Panc1 (cell line): Measurements from ENCODE around the gene PDE8B. TPM values are rescaled to one million over a fixed set of nuclear protein-coding genes. Genes with fewer than 3 reads are reported as not detected.

ENCODE experiments used
- ATAC-seq: fragments of 200-7000 bp; cut with Tn5 transposase; 2 replicates; pipeline ENCODE4 v1.9.1; 2020; ENCODE audit warnings: mild to moderate bottlenecking, moderate library complexity
- BruUV-seq: library from RNA; stranded (reverse); fragments of 400-500 nt; replicated peaks from 2 replicates; lab custom pipeline; 2021; lab: Mats Ljungman, UMichigan
- CTCF ChIA-PET: fragments of 300-600 bp; sonication (Branson Sonifier 250); formaldehyde crosslinking; loops from one replicate; lab custom pipeline; 2022; ENCODE audit warnings: antibody characterized with exemption; lab: Charles Lee
- POLR2A ChIA-PET: fragments of 300-600 bp; sonication (Branson Sonifier 250); formaldehyde crosslinking; loops from one replicate; lab custom pipeline; 2022; ENCODE audit warnings: antibody characterized with exemption; lab: Charles Lee
- DNase-seq: peaks from one replicate; pipeline ENCODE4 v3.0.0-alpha.2; 2010; ENCODE audit warnings: low read depth, low spot score
- H3K27ac ChIP-seq: 2 replicates; pipeline ENCODE4 v1.5.1; 2011; ENCODE audit warnings: mild to moderate bottlenecking, low read length, inconsistent platforms
- H3K27me3 ChIP-seq: fragments of 200-500 bp; sonication (Bioruptor generic); 2 replicates; pipeline ENCODE4 v1.6.0; 2014; ENCODE audit warnings: low read length, inconsistent platforms; ENCODE audit not compliant: control insufficient read depth, insufficient read depth
- H3K36me3 ChIP-seq: fragments of 200-500 bp; sonication (Bioruptor generic); 2 replicates; pipeline ENCODE4 v1.5.1; 2014; ENCODE audit warnings: inconsistent platforms, mild to moderate bottlenecking, low read length, moderate library complexity; ENCODE audit not compliant: control insufficient read depth, insufficient read depth
- H3K4me1 ChIP-seq: 2 replicates; pipeline ENCODE4 v1.5.1; 2011; ENCODE audit warnings: inconsistent platforms, mild to moderate bottlenecking, low read length, moderate library complexity; ENCODE audit not compliant: control insufficient read depth, insufficient read depth
- H3K4me3 ChIP-seq, 2 experiments: 2 replicates each; pipeline ENCODE4 v1.5.1; 2011 to 2012; ENCODE audit warnings: low read depth in 2 of 2, low read length in 2 of 2, mild to moderate bottlenecking in 2 of 2, inconsistent platforms in 1 of 2, moderate library complexity in 1 of 2
- H3K9me3 ChIP-seq: fragments of 200-500 bp; sonication (Bioruptor generic); 2 replicates; pipeline ENCODE4 v1.5.1; 2014; ENCODE audit warnings: low read depth, mild to moderate bottlenecking, inconsistent platforms, low read length, moderate library complexity; ENCODE audit not compliant: control insufficient read depth, insufficient read depth
- POLR2AphosphoS5 ChIP-seq: IDR thresholded peaks from 2 replicates; pipeline ENCODE4 v1.6.1; 2012; ENCODE audit warnings: mild to moderate bottlenecking, low read depth, low read length, moderate library complexity
- SIN3A ChIP-seq: IDR thresholded peaks from 2 replicates; pipeline ENCODE4 v1.6.1; 2012; ENCODE audit warnings: low read depth, mild to moderate bottlenecking, low read length, moderate library complexity, borderline replicate concordance; ENCODE audit not compliant: insufficient read depth
- TCF7L2 ChIP-seq: IDR thresholded peaks from 2 replicates; pipeline ENCODE4 v1.6.1; 2011; ENCODE audit warnings: mild to moderate bottlenecking, low read depth, low read length, inconsistent platforms
- in situ Hi-C: cut with HindIII; loops from 2 replicates; pipeline ENCODE4 v1.10.0; 2016; ENCODE audit warnings: low sequenced_read_pairs, low pct_unique_long_range_greater_than_20kb
- intact Hi-C: fragments of 100-400 bp; cut with micrococcal nuclease; formaldehyde crosslinking; loops from one replicate; pipeline ENCODE4 v1.10.0; 2022; ENCODE audit not compliant: unreplicated experiment
- total RNA-seq: library from RNA; stranded (reverse); gene quantifications from one replicate; pipeline ENCODE4 v1.2.1, GENCODE V29; 2021; ENCODE audit not compliant: unreplicated experiment
- TF ChIP-seq, protein P1 (sequence below): fragments of 450-650 bp; IDR thresholded peaks from 2 replicates; pipeline ENCODE4 v1.5.1; 2017; ENCODE audit warnings: mild to moderate bottlenecking
- TF ChIP-seq, protein P2 (sequence below), 2 experiments: IDR thresholded peaks; 2 replicates each; pipeline ENCODE4 v1.6.1; 2011 to 2012; ENCODE audit warnings: low read depth in 2 of 2, control low read depth in 1 of 2, low read length in 1 of 2, mild to moderate bottlenecking in 1 of 2, moderate library complexity in 1 of 2; ENCODE audit not compliant: insufficient read depth in 1 of 2

Gene PDE8B
- total RNA-seq, 1 experiment from 2014 or later: 0.62 TPM

DNA sequence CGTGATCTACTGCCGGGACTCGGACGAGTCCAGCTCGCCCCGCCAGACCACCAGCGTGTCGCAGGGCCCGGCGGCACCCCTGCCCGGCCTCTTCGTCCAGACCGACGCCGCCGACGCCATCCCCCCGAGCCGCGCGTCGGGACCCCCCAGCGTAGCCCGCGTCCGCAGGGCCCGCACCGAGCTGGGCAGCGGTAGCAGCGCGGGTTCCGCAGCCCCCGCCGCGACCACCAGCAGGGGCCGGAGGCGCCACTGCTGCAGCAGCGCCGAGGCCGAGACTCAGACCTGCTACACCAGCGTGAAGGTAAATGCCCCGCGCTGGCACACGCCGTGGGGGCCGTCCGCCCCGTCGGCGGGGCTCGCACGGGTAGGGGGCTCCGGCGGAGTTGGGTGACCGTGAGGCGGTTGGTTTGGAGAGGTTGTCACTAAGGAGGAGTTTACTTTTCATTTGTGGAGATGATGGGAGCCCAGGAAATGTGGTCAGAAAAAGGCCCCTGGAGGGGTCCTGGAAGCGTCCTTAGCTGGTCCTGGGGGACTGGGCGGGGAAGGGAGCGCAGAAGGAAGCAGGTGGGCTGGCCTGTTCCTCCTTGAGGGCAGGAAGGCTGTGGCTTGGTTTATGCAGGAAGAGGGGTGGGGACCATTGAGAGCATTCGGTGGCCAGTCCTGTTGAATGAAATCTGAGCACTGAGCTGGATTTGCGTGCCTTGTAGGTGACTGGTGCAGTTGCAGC, 647 bp downstream of the PDE8B start:
- TF ChIP-seq, protein P1, sequence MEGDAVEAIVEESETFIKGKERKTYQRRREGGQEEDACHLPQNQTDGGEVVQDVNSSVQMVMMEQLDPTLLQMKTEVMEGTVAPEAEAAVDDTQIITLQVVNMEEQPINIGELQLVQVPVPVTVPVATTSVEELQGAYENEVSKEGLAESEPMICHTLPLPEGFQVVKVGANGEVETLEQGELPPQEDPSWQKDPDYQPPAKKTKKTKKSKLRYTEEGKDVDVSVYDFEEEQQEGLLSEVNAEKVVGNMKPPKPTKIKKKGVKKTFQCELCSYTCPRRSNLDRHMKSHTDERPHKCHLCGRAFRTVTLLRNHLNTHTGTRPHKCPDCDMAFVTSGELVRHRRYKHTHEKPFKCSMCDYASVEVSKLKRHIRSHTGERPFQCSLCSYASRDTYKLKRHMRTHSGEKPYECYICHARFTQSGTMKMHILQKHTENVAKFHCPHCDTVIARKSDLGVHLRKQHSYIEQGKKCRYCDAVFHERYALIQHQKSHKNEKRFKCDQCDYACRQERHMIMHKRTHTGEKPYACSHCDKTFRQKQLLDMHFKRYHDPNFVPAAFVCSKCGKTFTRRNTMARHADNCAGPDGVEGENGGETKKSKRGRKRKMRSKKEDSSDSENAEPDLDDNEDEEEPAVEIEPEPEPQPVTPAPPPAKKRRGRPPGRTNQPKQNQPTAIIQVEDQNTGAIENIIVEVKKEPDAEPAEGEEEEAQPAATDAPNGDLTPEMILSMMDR: no peak
- TF ChIP-seq TCF7L2 (no peak), POLR2AphosphoS5 (no peak), SIN3A (no peak)
- TF ChIP-seq, protein P2, sequence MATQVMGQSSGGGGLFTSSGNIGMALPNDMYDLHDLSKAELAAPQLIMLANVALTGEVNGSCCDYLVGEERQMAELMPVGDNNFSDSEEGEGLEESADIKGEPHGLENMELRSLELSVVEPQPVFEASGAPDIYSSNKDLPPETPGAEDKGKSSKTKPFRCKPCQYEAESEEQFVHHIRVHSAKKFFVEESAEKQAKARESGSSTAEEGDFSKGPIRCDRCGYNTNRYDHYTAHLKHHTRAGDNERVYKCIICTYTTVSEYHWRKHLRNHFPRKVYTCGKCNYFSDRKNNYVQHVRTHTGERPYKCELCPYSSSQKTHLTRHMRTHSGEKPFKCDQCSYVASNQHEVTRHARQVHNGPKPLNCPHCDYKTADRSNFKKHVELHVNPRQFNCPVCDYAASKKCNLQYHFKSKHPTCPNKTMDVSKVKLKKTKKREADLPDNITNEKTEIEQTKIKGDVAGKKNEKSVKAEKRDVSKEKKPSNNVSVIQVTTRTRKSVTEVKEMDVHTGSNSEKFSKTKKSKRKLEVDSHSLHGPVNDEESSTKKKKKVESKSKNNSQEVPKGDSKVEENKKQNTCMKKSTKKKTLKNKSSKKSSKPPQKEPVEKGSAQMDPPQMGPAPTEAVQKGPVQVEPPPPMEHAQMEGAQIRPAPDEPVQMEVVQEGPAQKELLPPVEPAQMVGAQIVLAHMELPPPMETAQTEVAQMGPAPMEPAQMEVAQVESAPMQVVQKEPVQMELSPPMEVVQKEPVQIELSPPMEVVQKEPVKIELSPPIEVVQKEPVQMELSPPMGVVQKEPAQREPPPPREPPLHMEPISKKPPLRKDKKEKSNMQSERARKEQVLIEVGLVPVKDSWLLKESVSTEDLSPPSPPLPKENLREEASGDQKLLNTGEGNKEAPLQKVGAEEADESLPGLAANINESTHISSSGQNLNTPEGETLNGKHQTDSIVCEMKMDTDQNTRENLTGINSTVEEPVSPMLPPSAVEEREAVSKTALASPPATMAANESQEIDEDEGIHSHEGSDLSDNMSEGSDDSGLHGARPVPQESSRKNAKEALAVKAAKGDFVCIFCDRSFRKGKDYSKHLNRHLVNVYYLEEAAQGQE (IDR thresholded peaks at IDR 0.05; ENCODE audit: insufficient read depth in 1 of 2, low read depth in 2 of 2, low read length in 1 of 2): no peak
- no TSS peak for BruUV-seq

DNA sequence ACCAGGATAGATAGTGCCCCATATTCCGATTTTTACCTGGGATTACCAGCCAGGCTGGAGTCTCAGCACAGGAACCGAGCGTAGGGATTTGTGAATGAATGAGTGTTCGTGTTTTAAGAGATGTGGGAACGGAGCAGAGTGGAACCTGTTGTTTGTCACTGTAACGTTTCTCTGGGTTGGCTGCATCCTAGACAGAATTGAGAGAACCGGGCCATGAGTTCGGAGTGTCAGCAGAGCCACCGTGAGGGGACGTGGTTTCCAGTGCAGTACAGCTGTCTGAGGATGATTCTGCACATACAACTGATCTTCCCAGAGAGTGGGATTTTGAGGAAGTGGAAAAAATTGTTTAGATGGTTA, 1.2 kb downstream of the PDE8B start:
- Histone ChIP-seq H3K9me3 (no peaks in the 10 kb centered on the region), H3K27me3 (peaks cover 58% of the 10 kb centered on the region), H3K27ac (no peak overlapping the region), H3K4me3 (peak overlapping the region in 1 of 2 experiments; percentile 23; a peak in 1 of 4 replicates), H3K36me3 (no peaks in the 10 kb centered on the region; the same call in 1 of the 2 replicates), H3K4me1 (no peaks in the 10 kb centered on the region; the same call in 1 of the 2 replicates)
- DNase-seq: no peak
- no TSS peak for BruUV-seq
- in situ Hi-C loops (no loop called here), intact Hi-C loops (no loop called here)
- ChIA-PET CTCF (no interaction called here), POLR2A (no interaction called here)
- no peak for ATAC-seq
- TF ChIP-seq, protein P1: no peak
- TF ChIP-seq SIN3A (no peak), POLR2AphosphoS5 (no peak), TCF7L2 (no peak)
- TF ChIP-seq, protein P2 (IDR thresholded peaks at IDR 0.05; ENCODE audit: insufficient read depth in 1 of 2, low read depth in 2 of 2, low read length in 1 of 2): no peak

More for the DNA sequence above, 647 bp downstream of the PDE8B start:
- CTCF ChIA-PET: interaction anchor here (0.6 kb wide), 1 partner anchor 109 kb away, joined by 4 read pairs; no protein-coding TSS in a partner anchor
- Histone ChIP-seq H3K27ac (no peak overlapping the region), H3K36me3 (no peaks in the 10 kb centered on the region; the same call in 1 of the 2 replicates), H3K4me1 (no peaks in the 10 kb centered on the region; the same call in 1 of the 2 replicates), H3K4me3 (peak overlapping the region; percentile 23; a peak in 3 of 4 replicates), H3K9me3 (no peaks in the 10 kb centered on the region), H3K27me3 (peaks cover 58% of the 10 kb centered on the region)
- POLR2A ChIA-PET: no interaction called here
- ATAC-seq (peak; percentile 76), DNase-seq (no peak)
- intact Hi-C loops (no loop called here), in situ Hi-C loops (no loop called here)
